Stimulated activated CD4-positive, alpha-beta T cell treated with anti-CD3 and anti-CD28 coated beads, Interleukin-15, amount 100 ng/mL, for 1 hour (primary cell): Measurements from ENCODE around the gene FAM171A1.
A peak's percentile ranks its signal among the peaks of the same experiment; 100 is the strongest.

Experiments
- DNase-seq, 2 donors: peaks; one replicate each; pipeline ENCODE4 v3.0.0-alpha.2; 2020; ENCODE audit warnings: low read depth in 1 of 2, low spot score in 1 of 2

FAM171A1 gene

GRCh38 chr10:15374156-15374555, 3.1 kb upstream of the FAM171A1 start:
- no peak for DNase-seq

- no peak for DNase-seq
Measured at GRCh38 chr10:15373199-15373598, 2.1 kb upstream of the FAM171A1 start.

- peak in 1 of 2 donors; percentile 9 for DNase-seq
Measured at GRCh38 chr10:15370212-15370855, 755 bp downstream of the FAM171A1 start.

- no peak for DNase-seq
Measured at GRCh38 chr10:15369256-15370211, 1.6 kb downstream of the FAM171A1 start.

DNA sequence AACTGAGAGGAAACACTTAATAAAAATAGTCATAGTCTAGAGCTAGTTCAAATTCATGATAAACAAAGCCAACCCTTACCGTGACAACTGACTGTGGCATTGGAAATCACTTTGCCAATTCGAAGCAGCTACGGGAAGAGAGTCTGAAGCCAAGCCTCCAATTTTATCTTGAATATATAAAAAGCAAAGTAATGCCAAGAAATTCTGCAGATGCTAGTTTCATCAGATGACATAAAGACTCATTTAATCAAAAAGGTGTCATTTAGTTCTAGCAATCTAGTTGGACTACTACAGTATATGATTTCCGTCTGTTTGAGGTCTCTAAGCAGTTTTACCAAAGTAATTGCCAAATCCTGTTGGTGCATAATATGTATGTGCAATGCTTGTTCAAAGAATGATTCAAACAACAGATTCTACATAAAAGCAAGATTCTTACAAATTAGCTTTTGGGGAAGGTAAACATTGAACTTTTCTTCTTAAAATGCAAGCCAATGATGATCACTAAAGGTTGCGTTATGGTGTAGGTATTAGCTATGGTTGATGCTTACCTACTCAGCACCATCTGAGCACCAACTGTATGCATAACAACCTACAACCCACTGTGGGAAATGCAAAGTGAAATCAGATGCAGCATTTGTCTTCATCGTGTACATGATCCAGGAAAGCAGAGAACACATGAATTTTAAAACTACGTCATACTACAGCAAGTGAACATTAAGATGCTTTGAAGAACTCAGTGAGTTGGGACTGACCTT, 2.8 kb downstream of the FAM171A1 start:
- no peak for DNase-seq

GRCh38 chr10:15367296-15368085, 3.6 kb downstream of the FAM171A1 start:
- DNase-seq = no peak

GRCh38 chr10:15365692-15366091, 5.4 kb downstream of the FAM171A1 start:
- no peak for DNase-seq

DNA sequence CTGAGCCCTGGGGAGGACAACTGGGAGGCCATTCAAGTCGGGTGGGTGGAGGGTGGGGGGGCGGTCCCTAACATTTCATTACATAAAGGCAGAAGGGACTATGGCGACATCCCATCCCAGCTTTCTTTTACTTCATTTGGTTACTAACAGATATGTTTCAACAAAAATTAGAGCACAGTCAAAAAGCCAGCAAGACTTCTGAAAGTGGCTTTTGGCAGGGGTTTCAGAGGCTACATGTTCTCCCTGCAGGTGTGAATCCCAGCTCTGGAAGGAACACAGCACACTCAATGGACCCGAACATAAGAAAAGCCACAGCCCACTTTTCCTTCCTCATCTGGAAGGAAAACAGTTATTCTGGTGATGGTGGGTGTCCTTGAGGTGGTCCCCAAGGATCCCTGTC, 7.1 kb downstream of the FAM171A1 start:
- DNase-seq = no peak

- no peak for DNase-seq
Measured at GRCh38 chr10:15363031-15363430, 8.1 kb downstream of the FAM171A1 start.

- no peak for DNase-seq
Measured at GRCh38 chr10:15361131-15361530, 10.0 kb downstream of the FAM171A1 start.

DNA sequence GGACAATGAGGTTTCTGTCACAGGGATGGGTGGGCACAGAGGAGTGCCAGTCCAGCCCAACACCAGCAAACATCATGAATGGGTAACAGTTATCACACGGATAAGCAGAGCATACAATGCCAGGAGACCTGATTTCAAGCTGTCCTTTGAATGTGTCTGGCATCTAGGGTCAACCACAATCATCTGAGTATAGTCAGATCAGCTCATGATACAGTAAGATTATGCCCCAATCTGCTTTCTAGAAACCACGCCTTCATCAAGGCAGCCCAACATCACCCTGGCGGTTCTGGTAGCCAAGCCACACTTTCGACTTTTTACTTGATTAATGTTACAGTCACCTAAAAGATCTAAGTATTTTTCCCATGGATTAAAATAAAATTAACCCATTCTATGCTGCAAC, 10.5 kb downstream of the FAM171A1 start:
- DNase-seq = no peak

DNA sequence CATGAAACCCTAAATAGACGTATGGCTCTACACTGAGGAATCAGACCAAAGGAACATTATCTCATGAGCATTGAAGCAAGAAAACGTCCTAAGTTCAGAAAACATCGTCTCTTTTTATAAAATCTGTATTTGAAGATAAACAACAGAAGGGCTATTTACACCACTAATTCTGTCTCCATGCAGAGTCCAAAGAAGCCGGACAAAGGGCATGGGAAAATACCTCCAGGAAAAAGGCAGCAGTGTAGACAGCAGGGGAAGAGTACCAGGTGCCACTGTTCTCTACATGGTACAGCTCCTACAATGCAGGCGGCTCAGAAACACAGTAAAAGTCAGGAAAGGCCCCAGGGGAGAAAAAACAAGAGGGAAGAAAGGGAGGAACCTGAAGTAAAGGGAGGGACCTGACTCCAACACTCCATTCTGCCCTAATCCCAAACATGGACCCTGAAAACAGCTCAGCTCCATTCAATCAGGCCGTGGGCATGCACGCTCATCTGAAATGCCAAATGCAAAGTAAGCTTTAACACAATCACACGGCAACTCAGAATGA, 17.5 kb downstream of the FAM171A1 start:
- no peak for DNase-seq

DNA sequence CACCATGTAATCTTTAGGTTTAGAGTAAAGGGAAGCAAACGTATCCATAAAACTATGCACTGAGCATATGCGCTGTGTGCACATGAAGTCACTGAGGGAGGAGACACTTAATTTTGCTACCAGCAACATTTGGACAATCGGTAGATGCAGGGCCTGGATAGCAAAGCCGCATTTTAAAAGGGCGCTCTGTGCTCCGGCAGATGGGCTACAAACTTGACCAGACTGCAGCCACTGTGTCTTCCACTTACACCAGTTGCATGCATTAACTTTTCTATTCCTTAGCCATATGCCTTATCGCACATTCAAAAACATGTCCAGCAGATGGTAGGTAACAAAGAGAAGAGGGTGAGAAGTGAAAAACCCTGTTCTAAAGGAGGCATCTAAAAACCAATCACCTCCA, 18.3 kb downstream of the FAM171A1 start:
- DNase-seq = no peak

DNA sequence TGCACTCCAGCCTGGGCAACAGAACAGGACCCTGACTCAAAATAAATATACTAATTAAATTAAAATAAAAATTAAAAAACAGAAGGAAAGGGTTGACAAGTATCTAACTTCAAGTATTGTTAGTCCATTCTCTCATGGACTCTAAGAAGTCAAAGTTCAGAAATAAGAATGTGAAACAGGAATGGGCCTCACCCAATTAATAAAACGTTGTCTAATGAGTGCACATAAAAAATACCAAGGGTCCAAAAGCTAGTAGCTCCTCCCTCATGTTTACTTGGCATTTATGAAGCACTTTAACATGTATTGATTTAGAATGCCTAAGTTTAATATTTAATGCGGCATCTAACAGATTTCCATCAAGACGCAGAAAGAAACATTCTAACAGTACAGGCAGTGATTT, 18.9 kb downstream of the FAM171A1 start:
- DNase-seq = no peak

- no peak for DNase-seq
Measured at GRCh38 chr10:15351099-15351820, 19.8 kb downstream of the FAM171A1 start.

DNA sequence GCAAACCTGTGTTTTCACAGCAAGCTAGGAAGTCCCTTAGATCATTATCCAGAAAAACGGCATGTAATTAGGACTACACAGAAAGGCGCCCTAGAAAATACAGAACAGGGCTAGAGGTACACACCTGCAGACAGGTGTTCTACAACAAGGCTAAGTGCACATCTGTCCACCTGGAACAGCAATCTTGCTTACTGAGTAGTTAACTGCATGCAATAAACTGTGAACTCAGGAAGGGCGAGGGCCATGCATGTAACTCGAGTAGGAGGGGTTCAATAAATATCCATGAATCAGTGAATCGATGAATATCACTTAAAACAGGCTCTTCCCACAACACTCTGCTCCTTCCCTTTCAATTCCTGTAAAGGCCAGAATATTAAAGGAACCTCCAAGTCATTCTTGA, 22.0 kb downstream of the FAM171A1 start:
- no peak for DNase-seq

DNA sequence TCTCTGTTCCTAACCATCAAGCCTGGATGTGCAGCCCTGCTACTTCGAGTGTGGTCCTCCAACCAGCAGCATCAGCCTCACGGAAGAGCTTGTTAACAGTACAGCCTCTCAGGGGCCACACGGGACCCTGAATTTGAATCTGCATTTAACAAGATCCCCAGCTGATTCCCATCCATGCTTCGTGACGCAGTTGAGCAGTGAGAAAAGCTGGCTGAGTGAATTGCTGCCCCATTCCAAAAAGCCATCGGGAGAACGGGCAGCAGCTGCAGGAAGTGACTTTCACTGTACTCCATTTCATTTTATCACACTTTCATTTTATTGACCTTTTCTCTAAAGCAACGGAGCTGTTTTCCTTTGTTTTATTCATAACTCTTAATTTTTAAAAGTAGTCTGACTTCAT, 22.5 kb downstream of the FAM171A1 start:
- no peak for DNase-seq

DNA sequence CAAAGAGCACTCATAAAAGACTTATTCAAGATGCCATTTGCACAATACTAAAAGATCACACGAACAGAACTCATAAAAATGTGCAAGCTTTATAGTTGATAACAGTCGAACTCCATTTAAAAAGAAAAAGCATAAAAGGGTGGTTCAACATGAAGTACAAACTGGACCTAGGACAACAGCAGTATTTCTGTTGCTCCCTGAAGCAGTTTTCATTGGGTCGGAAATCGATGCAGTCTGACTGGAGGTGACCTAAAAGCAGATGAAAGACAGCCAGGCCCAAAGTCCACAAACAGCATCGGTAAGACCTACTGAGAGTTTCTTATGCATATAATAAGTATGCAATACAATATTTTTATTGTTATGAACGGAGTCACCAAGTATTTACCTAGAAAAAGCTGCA, 23.9 kb downstream of the FAM171A1 start:
- DNase-seq = no peak

- no peak for DNase-seq
Measured at GRCh38 chr10:15346440-15347141, 24.5 kb downstream of the FAM171A1 start.
